Colonic mucosa (tissue), 4 donors: Measurements from ENCODE around the gene FGFR2. TPM values are rescaled to one million over a fixed set of nuclear protein-coding genes. Genes with fewer than 3 reads are reported as not detected.

ENCODE experiments used
- DNase-seq: peaks from one replicate; pipeline ENCODE4 v3.0.0-alpha.2; 2020
- H3K27ac ChIP-seq: fragments of 200-600 bp; one replicate; pipeline ENCODE4 v1.8.0; 2021
- H3K27me3 ChIP-seq: fragments of 200-600 bp; one replicate; pipeline ENCODE4 v1.8.0; 2021
- H3K36me3 ChIP-seq: fragments of 200-600 bp; one replicate; pipeline ENCODE4 v1.8.0; 2021
- H3K4me1 ChIP-seq: fragments of 200-600 bp; one replicate; pipeline ENCODE4 v1.8.0; 2021; ENCODE audit warnings: mild to moderate bottlenecking
- H3K4me3 ChIP-seq: fragments of 200-600 bp; one replicate; pipeline ENCODE4 v1.8.0; 2021
- H3K9ac ChIP-seq, 2 donors: one replicate each; pipeline ENCODE4 v1.7.0; 2013; ENCODE audit warnings: control low read depth in 2 of 2, low read depth in 2 of 2, low read length in 2 of 2
- H3K9me3 ChIP-seq: fragments of 200-600 bp; one replicate; pipeline ENCODE4 v1.8.0; 2021
- intact Hi-C: fragments of 100-400 bp; cut with DNase I; formaldehyde crosslinking; loops from one replicate; pipeline ENCODE4 v1.14.1; 2022
- total RNA-seq, 2 donors: library from RNA; stranded (reverse); fragmentation: NEBNext Ultra II Directional in 1 of 2; extraction: Animal tissue kit (Norgen Biotek cat#: 25700) in 1 of 2; gene quantifications; one replicate each; pipeline ENCODE4 v1.2.1, GENCODE V29; 2021
- TF ChIP-seq, protein P1 (sequence below): fragments of 200-600 bp; IDR thresholded peaks from one replicate; pipeline ENCODE4 v1.8.0; 2022; ENCODE audit warnings: antibody characterized with exemption, mild to moderate bottlenecking
- donor health status: healthy.
- donor health status: DM: no; HTN: no; CAD: no.
- donor health status: DM: no; HTN: no; CAD: no.

Gene FGFR2
- total RNA-seq, 2 donors from 2014 or later, result 25.6 to 40.9 TPM

DNA sequence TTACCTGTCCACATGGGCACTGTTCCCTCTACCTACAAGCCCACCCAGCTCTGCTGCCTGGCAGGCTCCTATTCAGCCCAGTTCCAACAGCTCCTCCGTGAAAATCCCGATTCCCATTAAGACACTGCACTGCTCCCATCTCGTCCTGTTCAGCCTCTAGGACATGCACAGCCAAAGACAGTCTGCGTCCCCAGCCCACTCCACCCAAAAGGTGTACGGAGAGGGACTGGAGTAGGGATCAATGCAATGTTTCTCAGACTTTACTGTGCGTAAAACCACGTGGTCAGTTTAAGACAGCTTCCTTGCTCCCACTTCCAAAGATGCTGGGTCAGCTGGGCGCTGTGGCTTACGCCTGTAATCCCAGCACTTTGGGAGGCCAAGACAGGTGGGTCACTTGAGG is 19.9 kb downstream of the FGFR2 start:
- no peaks in the 10 kb centered on the region for H3K27me3 ChIP-seq
- H3K27ac ChIP-seq, result no peak overlapping the region
- H3K36me3 ChIP-seq, result no peaks in the 10 kb centered on the region
- H3K4me1 ChIP-seq, result no peaks in the 10 kb centered on the region
- no peak overlapping the region for H3K9ac ChIP-seq
- intact Hi-C loops, result no loop called here
- no peak for DNase-seq
- no peaks in the 10 kb centered on the region for H3K9me3 ChIP-seq
- no peak overlapping the region for H3K4me3 ChIP-seq
- TF ChIP-seq, protein P1, sequence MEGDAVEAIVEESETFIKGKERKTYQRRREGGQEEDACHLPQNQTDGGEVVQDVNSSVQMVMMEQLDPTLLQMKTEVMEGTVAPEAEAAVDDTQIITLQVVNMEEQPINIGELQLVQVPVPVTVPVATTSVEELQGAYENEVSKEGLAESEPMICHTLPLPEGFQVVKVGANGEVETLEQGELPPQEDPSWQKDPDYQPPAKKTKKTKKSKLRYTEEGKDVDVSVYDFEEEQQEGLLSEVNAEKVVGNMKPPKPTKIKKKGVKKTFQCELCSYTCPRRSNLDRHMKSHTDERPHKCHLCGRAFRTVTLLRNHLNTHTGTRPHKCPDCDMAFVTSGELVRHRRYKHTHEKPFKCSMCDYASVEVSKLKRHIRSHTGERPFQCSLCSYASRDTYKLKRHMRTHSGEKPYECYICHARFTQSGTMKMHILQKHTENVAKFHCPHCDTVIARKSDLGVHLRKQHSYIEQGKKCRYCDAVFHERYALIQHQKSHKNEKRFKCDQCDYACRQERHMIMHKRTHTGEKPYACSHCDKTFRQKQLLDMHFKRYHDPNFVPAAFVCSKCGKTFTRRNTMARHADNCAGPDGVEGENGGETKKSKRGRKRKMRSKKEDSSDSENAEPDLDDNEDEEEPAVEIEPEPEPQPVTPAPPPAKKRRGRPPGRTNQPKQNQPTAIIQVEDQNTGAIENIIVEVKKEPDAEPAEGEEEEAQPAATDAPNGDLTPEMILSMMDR, result no peak

DNA sequence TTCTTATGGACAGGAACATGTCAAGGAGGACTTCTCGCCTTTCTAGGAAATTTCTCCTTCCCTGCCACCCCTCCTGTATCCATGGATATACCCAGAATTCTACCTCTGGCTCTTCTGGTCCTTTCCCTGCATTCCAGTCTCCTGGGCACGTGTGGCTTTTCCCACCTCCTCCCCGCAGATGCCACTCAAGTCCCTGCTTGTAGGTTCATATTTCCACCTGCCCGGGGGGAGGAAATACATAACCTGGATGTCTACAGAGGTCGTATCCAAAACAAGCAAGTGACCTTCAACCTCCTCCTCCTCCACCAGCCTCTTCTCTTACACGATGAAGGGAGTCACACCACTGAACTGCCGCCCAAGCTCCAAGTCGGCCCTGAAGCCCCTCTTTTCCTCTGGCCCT is 20.7 kb downstream of the FGFR2 start:
- TF ChIP-seq, protein P1, result no peak
- Histone ChIP-seq H3K4me1 (no peaks in the 10 kb centered on the region), H3K4me3 (no peak overlapping the region), H3K9ac (no peak overlapping the region), H3K36me3 (no peaks in the 10 kb centered on the region), H3K27me3 (no peaks in the 10 kb centered on the region), H3K9me3 (no peaks in the 10 kb centered on the region), H3K27ac (no peak overlapping the region)
- no peak for DNase-seq
- intact Hi-C loops, result no loop called here

DNA sequence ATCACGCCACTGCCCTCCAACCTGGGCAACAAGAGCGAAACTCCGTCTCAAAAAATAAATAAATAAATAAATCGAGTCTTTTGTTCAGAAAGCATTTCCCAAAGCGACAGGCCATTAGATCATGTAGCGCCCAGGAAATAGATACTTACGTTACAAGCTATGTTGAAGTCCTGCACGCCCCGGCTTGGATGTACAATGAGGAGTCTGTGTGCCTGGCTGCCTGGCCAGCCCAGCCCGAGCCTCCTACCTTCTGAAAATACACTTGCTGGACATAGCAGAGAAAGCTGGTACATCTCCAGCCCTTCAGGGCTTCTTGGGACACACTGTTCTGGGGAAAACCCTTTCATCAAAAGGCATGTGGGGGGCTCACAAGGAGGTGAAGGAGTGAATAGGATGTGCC is 22.1 kb downstream of the FGFR2 start:
- H3K9me3 ChIP-seq, result no peaks in the 10 kb centered on the region
- H3K4me3 ChIP-seq, result no peak overlapping the region
- no peak overlapping the region for H3K9ac ChIP-seq
- TF ChIP-seq, protein P1, result no peak
- no peak for DNase-seq
- intact Hi-C loops, result no loop called here
- no peak overlapping the region for H3K27ac ChIP-seq
- no peaks in the 10 kb centered on the region for H3K4me1 ChIP-seq
- H3K27me3 ChIP-seq, result no peaks in the 10 kb centered on the region
- no peaks in the 10 kb centered on the region for H3K36me3 ChIP-seq

DNA sequence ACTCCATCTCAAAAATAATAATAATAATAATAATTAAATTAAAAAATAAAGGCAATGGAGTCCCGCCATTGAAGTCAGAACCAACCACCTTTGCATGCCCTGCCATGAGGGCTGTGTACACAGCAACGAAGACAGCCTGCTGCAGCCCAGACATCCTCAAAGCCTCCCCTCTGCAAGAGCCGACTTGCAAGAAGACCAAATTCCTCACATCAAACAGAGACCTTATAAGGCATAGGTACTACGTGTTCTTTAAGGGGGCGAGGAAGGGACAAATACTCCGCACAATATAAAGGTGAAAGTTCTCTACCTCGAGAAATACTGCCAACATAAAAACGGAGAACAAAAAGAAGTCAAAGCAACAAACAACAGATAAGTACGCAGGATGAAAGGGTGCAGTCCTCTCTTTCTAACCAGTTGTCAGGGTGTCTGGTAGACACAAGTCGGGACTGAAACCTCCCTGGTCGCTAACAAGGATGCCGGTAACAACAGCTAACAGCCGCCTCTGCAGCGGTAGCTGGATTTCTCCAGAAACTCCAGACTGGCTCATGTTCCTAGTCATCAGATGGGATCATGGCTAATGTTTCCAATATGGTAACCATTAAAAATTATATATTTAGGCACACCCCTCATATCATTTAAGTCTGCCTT is 23.6 kb downstream of the FGFR2 start:
- DNase-seq, result no peak
- Histone ChIP-seq H3K9ac (no peak overlapping the region), H3K9me3 (no peaks in the 10 kb centered on the region), H3K27ac (no peak overlapping the region), H3K4me3 (no peak overlapping the region), H3K36me3 (no peaks in the 10 kb centered on the region), H3K4me1 (no peaks in the 10 kb centered on the region), H3K27me3 (no peaks in the 10 kb centered on the region)
- TF ChIP-seq, protein P1, result no peak
- intact Hi-C loops, result no loop called here

DNA sequence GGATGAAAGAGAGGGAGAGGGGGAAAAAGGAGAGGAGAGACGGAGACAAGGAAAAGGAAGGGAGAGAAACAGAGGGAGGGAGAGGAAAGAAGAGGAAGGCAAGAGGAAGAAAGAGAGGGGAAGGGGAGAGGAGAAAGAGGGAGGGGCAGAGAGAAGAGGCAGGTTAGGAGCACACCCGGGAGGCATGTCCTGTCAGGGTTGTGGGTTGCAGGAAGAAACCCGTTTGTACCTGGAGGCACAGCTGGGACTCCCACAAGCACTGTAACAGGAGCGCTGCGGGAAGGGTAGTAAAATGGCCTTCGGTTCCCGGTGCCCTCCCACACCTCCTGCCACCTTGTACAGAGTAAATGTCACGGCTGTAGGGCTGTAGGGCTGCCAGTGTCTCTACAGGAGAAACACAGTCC is 24.7 kb downstream of the FGFR2 start:
- no peak for DNase-seq
- Histone ChIP-seq H3K36me3 (no peaks in the 10 kb centered on the region), H3K9me3 (no peaks in the 10 kb centered on the region), H3K4me3 (no peak overlapping the region), H3K27ac (peak overlapping the region; percentile 30), H3K4me1 (no peaks in the 10 kb centered on the region), H3K9ac (no peak overlapping the region), H3K27me3 (no peaks in the 10 kb centered on the region)
- intact Hi-C loops, result no loop called here
- TF ChIP-seq, protein P1, result no peak
